HK-2 (cell line): Measurements from ENCODE around the gene PNPT1.
"Not testable (repeated sequence)": the region's sequence is repeated elsewhere in the genome, so short reads cannot be mapped to it uniquely, and the experiment has no call there.

Experiments
- DNase-seq: peaks from one replicate; pipeline ENCODE4 v3.0.0-alpha.2; 2018; ENCODE audit not compliant: unreplicated experiment

Gene PNPT1

GRCh38 chr2:55693181-55694125 lies at the start of gene PNPT1:
Gene PNPT1 (minus strand): TSS chr2:55693844. CDS start chr2:55693823, 21 bp downstream.
- DNase-seq: peak; percentile 94

GRCh38 chr2:55742996-55743395 lies 49.4 kb upstream of the PNPT1 start:
- no peak for DNase-seq

DNA sequence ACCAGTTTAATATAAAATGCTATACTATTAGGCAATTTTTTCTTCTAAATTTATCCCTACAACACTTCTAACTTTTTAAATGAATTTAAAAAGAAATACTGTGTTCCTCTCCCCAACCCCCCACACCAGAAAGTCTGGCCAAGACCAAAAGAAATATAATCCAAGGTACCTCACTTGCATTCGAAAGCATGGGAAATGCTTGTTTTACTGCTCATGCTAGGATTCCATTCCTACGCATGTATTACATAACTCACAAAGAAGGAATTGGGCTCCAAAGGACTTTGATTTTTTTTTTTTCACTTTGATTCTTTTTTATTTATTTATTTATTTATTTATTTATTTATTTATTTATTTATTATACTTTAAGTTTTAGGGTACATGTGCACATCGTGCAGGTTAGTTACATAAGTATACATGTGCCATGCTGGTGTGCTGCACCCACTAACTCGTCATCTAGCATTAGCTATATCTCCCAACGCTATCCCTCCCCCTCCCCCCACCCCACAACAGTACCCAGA lies 42.4 kb upstream of the PNPT1 start:
- not testable (repeated sequence) for DNase-seq

DNA sequence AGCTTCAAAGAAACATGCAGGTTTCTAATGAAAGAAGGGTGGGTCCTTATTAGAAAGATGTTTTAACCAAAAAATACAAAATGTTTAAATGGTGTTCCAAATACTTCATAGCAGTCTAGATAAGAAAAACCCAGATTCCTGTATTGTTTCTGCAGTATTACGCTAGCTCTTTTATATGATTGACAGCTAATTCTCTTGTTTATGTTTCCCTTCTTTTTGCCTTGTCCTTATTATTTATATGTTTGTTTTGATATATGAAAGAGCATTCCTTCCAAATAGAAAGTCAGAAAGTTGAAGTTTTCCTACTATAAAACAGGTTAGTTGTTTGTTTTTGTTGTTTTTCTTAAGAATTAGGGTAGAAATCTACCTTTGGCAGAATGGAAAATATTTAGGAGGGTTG lies 41.1 kb upstream of the PNPT1 start:
- DNase-seq: no peak

DNA sequence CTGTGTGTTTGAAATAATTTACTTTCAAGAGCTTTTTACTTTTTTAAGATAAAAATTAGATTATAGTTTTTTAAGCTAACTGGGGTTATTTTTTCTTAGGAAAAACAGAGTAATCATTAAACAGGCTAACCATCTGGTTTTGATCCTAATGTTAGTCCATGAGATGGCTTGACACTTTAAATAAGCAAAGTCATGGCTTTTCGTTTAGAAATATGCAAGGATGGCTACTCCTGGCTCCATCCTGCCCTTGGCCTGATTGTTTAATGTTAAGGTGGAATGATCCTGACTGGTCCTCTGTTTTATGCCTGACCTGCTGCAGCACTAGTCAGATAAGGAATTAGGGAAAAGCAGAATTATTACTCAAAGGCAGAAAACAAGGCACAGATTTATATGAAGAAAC lies 39.7 kb upstream of the PNPT1 start:
- DNase-seq: no peak

DNA sequence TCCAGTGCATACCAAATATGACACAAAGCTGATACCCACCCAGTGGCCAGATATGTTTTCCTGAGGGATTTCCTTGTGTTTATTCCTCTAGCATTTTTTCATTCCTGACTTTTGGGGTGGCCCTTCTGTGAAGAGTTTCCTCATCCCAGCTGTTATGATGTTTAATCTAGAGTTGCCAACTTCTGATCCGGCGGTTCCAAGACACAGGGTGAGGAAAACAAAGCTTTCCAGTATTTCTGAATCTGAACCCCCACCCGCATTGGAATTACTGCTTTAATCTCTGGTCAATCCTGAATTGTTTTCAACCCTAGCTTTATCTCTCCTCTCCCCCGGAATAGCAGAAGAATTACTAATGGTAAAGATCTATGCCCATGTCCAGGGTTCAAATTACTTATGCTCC lies 39.2 kb upstream of the PNPT1 start:
- no peak for DNase-seq

DNA sequence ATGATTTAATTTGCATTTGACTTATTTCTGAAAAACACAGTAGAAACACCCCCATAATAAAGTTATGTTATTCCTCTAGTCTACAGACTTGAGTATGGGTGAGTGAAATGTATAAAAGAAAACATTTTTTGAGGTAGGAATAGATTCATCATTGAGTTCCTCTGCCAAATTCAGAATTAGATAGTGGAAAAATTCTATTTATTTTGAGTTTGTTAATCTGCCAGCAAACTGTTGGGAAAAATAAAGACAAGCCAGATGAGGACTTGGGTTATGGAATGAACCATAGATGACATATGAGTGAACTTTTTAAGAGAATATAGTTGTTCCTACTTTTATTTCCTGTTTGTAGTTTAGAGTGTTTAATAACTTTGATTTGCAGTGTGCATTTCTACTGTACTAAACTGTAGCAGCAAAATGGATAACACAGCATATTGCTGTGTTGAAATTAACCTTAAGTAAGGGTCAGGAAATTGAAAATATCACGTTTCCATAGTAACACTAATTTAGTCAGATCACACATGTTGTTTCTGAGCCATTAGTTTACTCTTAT lies 35.6 kb upstream of the PNPT1 start:
- no peak for DNase-seq

GRCh38 chr2:55721596-55722215 lies 28.1 kb upstream of the PNPT1 start:
- no peak for DNase-seq

- DNase-seq: no peak
These were observed 26.8 kb upstream of the PNPT1 start for GRCh38 chr2:55720417-55720816.

DNA sequence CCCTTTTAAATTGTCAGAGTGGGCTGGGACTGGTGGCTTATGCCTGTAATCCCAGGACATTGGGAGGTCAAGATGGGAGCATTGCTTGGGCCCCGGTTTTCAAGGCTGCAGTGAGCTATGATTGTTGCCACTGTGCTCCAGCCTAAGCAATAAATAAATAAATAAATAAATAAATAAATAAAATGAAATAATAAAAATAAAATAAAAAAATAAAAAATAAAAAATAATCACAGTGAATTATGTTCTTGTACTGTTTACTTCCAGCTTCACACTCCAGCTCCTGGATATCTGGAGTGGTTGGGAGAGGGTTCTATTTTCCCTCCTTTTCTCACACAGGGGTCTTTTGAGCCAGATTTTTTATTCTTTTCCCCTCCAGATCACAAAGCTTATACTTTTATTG lies 26.2 kb upstream of the PNPT1 start:
- DNase-seq: no peak

- peak; percentile 39 for DNase-seq
These were observed 24.7 kb upstream of the PNPT1 start for GRCh38 chr2:55718165-55719008.

DNA sequence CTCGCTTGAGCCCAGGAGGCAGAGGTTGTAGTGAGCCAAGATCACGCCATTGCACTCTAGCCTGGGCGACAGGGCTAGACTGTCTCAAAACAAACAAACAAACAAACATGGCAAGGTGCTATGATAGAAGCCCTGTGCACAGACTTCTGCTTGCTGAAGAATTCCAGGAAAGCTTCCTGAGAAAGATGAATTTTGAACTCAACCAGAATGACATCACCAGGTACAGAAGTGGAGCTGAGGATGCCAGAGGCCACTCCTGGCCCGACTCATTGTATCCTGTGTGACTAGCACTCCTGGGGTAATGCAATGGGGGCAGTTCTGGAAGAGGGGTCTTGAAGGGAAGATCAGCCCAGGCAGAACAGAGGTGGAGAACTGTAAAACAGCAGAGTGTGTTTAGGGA lies 22.0 kb upstream of the PNPT1 start:
- DNase-seq: no peak

DNA sequence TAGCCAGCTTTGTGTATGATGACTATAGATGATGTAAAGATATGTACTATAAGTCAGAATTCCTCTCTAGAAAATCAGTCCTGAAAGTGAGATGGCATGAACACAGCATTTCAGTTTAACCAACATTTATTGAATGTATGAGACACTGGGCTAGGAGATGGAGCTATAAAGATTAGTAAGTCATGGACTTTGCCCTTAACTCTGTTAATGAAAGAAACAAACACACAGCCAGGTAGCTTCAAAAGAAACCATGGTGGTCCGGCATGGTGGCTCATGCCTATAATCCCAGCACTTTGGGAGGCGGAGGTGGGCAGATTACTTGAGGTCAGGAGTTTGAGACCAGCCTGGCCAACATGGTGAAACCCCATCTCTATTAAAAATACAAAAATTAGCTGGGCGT lies 21.5 kb upstream of the PNPT1 start:
- DNase-seq: not testable (repeated sequence)

DNA sequence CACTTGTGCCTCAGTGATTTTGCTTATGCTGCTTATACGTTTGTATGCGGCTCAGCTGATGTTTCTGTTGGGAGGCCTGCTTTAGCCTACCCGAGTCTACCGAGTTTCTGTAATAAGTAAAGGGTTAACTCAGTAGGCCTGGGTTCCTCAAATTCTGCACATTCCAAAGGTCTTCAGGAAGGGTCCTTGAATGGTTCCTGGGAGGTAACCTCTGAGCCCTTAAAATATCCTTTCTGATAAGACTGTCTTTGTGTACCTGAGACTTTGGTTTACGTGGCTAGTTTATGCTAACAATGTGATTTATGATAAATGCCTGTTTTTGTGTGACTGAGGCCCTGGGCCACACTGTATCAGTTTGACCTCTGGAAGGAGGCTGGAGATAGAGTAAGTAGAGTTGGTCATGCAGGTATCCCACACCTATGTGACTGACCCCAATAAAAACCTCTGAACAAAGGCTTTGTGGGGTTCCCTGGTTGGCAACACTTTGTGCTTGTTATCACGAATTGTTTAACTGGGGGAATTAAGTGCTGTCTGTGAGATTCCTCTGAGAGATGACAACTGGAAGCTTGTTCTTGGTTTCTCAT lies 18.9 kb upstream of the PNPT1 start:
- no peak for DNase-seq

GRCh38 chr2:55710025-55710424 lies 16.4 kb upstream of the PNPT1 start:
- no peak for DNase-seq

- no peak for DNase-seq
These were observed 14.1 kb upstream of the PNPT1 start for GRCh38 chr2:55707751-55708150.

GRCh38 chr2:55706258-55706657 lies 12.6 kb upstream of the PNPT1 start:
- DNase-seq: not testable (repeated sequence)

DNA sequence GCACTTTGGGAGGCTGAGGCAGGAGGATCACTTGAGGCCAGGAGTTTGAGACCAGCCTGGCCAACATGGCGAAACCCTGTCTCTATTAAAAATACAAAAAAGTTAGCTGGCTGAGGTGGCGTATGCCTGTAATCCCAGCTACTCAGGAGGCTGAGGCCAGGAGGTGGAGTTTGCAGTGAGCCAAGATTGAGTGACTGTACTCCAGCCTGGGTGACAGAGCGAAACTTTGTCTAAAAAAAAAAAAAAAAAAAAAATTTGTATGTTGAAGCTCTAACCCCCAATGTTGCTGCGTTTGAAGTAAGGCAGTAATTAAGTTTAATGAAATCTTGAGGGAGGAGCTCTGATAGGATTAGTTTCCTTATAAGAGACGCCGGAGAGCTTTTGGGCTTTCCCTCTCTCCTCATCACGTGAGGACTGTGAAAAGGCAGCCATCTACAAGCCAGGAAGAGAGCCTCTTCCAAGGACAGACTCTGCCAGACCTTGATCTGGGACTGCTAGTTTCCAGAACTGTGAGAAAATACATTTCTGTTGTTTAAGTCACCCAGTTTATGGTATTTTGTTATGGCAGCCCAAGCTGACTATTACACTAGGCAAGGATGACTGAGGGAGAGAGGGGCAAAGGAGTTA lies 11.5 kb upstream of the PNPT1 start:
- DNase-seq: no peak

DNA sequence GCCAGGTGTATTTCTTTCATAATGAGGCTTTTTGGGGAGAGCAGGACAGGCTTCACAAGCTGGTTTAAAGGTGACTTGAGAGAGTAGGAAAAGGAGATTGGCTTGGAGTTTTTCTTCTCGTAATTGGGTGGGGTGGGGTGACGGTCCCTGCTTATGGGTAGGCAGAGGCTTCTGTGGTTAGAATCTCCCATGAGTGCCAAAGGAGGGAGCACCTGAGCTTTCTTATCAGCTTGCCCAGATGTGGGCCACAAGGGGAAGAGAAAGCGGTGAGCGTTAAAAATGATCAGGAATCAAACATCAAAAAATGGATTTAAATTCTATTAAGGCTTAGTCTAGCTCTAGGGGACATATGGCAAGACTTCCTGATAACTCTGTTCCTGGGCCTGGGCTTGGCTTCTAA lies 9.7 kb upstream of the PNPT1 start:
- DNase-seq: no peak

DNA sequence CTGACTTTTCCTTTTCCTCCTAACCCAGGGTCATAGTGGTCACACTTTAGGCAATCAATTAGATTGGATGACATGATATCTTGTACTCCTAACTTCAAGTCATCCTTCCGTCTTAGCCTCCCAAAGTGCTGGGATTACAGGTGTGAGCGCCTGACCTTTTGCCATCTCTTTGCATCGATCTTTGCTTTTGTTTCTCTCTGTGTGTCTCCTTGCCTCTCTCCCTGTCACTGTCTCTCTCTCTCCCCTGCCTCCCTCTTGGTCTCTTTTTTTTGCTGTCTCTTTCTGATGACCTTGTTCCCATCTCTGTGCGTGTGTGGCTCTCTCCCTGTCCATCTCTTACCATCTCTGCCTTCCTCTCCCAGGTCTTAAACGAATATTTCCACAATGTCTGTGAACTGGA lies 904 bp downstream of the PNPT1 start:
- DNase-seq: not testable (repeated sequence)

- DNase-seq: no peak
These were observed 21.0 kb downstream of the PNPT1 start for GRCh38 chr2:55672630-55673029.
